ENCODE results near the gene RPUSD1.

Gene RPUSD1

GRCh38 chr16:769184-769784 is 18.9 kb downstream of the RPUSD1 start:
- no peak overlapping the region for H2AFZ ChIP-seq (ENCODE audit: low read depth, low read length, severe bottlenecking)
- H3K9ac ChIP-seq (ENCODE audit: low read length): no peak overlapping the region
- H3K27ac ChIP-seq (ENCODE audit: low read depth, low read length): no peak overlapping the region
- no peak overlapping the region for H3K4me2 ChIP-seq (ENCODE audit: low read depth, low read length, poor library complexity, severe bottlenecking)
- H3K79me2 ChIP-seq (ENCODE audit: insufficient read depth, low read length): no peaks in the 10 kb centered on the region
- no peaks in the 10 kb centered on the region for H3K36me3 ChIP-seq (ENCODE audit: low read length)
- H4K20me1 ChIP-seq (ENCODE audit: low read depth, low read length): no peaks in the 10 kb centered on the region
- H3K9me2 ChIP-seq (replicated peaks; ENCODE audit: insufficient read depth, low read length): no peaks in the 10 kb centered on the region
- no peaks in the 10 kb centered on the region for H3K9me3 ChIP-seq (ENCODE audit: insufficient read depth, low read length)
- no peaks in the 10 kb centered on the region for H3K27me3 ChIP-seq (ENCODE audit: low read length)
- no peaks in the 10 kb centered on the region for H3F3A ChIP-seq (ENCODE audit: insufficient read depth)
- TF ChIP-seq CTCF (IDR thresholded peaks at IDR 0.05; ENCODE audit: insufficient read depth, low read length, poor library complexity, severe bottlenecking) (no peak), EZH2phosphoT487 (conservative IDR thresholded peaks at IDR 0.05; ENCODE audit: low read length) (no peak)
- H3K4me3 ChIP-seq (ENCODE audit: insufficient read depth, low read length, poor library complexity, severe bottlenecking): no peak overlapping the region

GRCh38 chr16:768428-768827 is 19.8 kb downstream of the RPUSD1 start:
- no peaks in the 10 kb centered on the region for H3K9me2 ChIP-seq (replicated peaks; ENCODE audit: insufficient read depth, low read length)
- H3K36me3 ChIP-seq (ENCODE audit: low read length): no peaks in the 10 kb centered on the region
- no peak overlapping the region for H3K9ac ChIP-seq (ENCODE audit: low read length)
- no peak overlapping the region for H3K4me2 ChIP-seq (ENCODE audit: low read depth, low read length, poor library complexity, severe bottlenecking)
- no peaks in the 10 kb centered on the region for H3K79me2 ChIP-seq (ENCODE audit: insufficient read depth, low read length)
- H2AFZ ChIP-seq (ENCODE audit: low read depth, low read length, severe bottlenecking): no peak overlapping the region
- no peaks in the 10 kb centered on the region for H3K9me3 ChIP-seq (ENCODE audit: insufficient read depth, low read length)
- no peak overlapping the region for H3K4me3 ChIP-seq (ENCODE audit: insufficient read depth, low read length, poor library complexity, severe bottlenecking)
- no peaks in the 10 kb centered on the region for H4K20me1 ChIP-seq (ENCODE audit: low read depth, low read length)
- H3K27me3 ChIP-seq (ENCODE audit: low read length): no peaks in the 10 kb centered on the region
- no peak overlapping the region for H3K27ac ChIP-seq (ENCODE audit: low read depth, low read length)
- H3F3A ChIP-seq (ENCODE audit: insufficient read depth): no peaks in the 10 kb centered on the region
- TF ChIP-seq CTCF (IDR thresholded peaks at IDR 0.05; ENCODE audit: insufficient read depth, low read length, poor library complexity, severe bottlenecking): no peak
- TF ChIP-seq EZH2phosphoT487 (conservative IDR thresholded peaks at IDR 0.05; ENCODE audit: low read length): no peak

GRCh38 chr16:767743-768235 is 20.4 kb downstream of the RPUSD1 start:
- Histone ChIP-seq H3K4me3 (ENCODE audit: insufficient read depth, low read length, poor library complexity, severe bottlenecking) (no peak overlapping the region), H3K4me2 (ENCODE audit: low read depth, low read length, poor library complexity, severe bottlenecking) (no peak overlapping the region), H3K36me3 (ENCODE audit: low read length) (no peaks in the 10 kb centered on the region), H3K79me2 (ENCODE audit: insufficient read depth, low read length) (no peaks in the 10 kb centered on the region), H3K27ac (ENCODE audit: low read depth, low read length) (no peak overlapping the region), H3K27me3 (ENCODE audit: low read length) (no peaks in the 10 kb centered on the region), H4K20me1 (ENCODE audit: low read depth, low read length) (no peaks in the 10 kb centered on the region), H3F3A (ENCODE audit: insufficient read depth) (no peaks in the 10 kb centered on the region), H3K9me2 (replicated peaks; ENCODE audit: insufficient read depth, low read length) (no peaks in the 10 kb centered on the region), H2AFZ (ENCODE audit: low read depth, low read length, severe bottlenecking) (no peak overlapping the region), H3K9ac (ENCODE audit: low read length) (no peak overlapping the region), H3K9me3 (ENCODE audit: insufficient read depth, low read length) (no peaks in the 10 kb centered on the region)
- no peak for TF ChIP-seq CTCF (IDR thresholded peaks at IDR 0.05; ENCODE audit: insufficient read depth, low read length, poor library complexity, severe bottlenecking)
- no peak for TF ChIP-seq EZH2phosphoT487 (conservative IDR thresholded peaks at IDR 0.05; ENCODE audit: low read length)
